ENCODE data around the gene INPP5A.

Gene INPP5A

GRCh38 chr10:132496360-132497062 is 41.1 kb upstream of the INPP5A start:
- H3K9ac ChIP-seq (ENCODE audit: low read depth, low read length): no peak overlapping the region
- H3K27me3 ChIP-seq (ENCODE audit: insufficient read depth, low read length): no peaks in the 10 kb centered on the region
- no peaks in the 10 kb centered on the region for H3K9me3 ChIP-seq (ENCODE audit: insufficient read depth, low read depth, low read length)
- no peak overlapping the region for H3K27ac ChIP-seq (ENCODE audit: low read depth, low read length)
- H3K36me3 ChIP-seq (ENCODE audit: insufficient read depth, low read length): no peaks in the 10 kb centered on the region
- 86% methylated on average over 13 of the region's 13 CpGs for WGBS
- H3K4me3 ChIP-seq (ENCODE audit: low read length): no peak overlapping the region
- H3K4me1 ChIP-seq (ENCODE audit: insufficient read depth, low read length): no peaks in the 10 kb centered on the region

- no peak overlapping the region for H3K4me3 ChIP-seq (ENCODE audit: low read length)
- H3K27ac ChIP-seq (ENCODE audit: low read depth, low read length): no peak overlapping the region
- 93% methylated on average over 30 of the region's 30 CpGs for WGBS
- no peaks in the 10 kb centered on the region for H3K9me3 ChIP-seq (ENCODE audit: insufficient read depth, low read depth, low read length)
- no peaks in the 10 kb centered on the region for H3K4me1 ChIP-seq (ENCODE audit: insufficient read depth, low read length)
- no peak overlapping the region for H3K9ac ChIP-seq (ENCODE audit: low read depth, low read length)
- H3K27me3 ChIP-seq (ENCODE audit: insufficient read depth, low read length): no peaks in the 10 kb centered on the region
- H3K36me3 ChIP-seq (ENCODE audit: insufficient read depth, low read length): no peaks in the 10 kb centered on the region
Observed at GRCh38 chr10:132497063-132497680, 40.4 kb upstream of the INPP5A start.

GRCh38 chr10:132497861-132498561 is 39.6 kb upstream of the INPP5A start:
- Histone ChIP-seq H3K9ac (ENCODE audit: low read depth, low read length) (no peak overlapping the region), H3K27ac (ENCODE audit: low read depth, low read length) (no peak overlapping the region), H3K27me3 (ENCODE audit: insufficient read depth, low read length) (no peaks in the 10 kb centered on the region), H3K4me3 (ENCODE audit: low read length) (no peak overlapping the region), H3K36me3 (ENCODE audit: insufficient read depth, low read length) (no peaks in the 10 kb centered on the region), H3K4me1 (ENCODE audit: insufficient read depth, low read length) (no peaks in the 10 kb centered on the region), H3K9me3 (ENCODE audit: insufficient read depth, low read depth, low read length) (no peaks in the 10 kb centered on the region)
- 93% methylated on average over 17 of the region's 17 CpGs for WGBS

- H3K27me3 ChIP-seq (ENCODE audit: insufficient read depth, low read length): no peaks in the 10 kb centered on the region
- no peak overlapping the region for H3K27ac ChIP-seq (ENCODE audit: low read depth, low read length)
- no peaks in the 10 kb centered on the region for H3K36me3 ChIP-seq (ENCODE audit: insufficient read depth, low read length)
- H3K9me3 ChIP-seq (ENCODE audit: insufficient read depth, low read depth, low read length): no peaks in the 10 kb centered on the region
- no peaks in the 10 kb centered on the region for H3K4me1 ChIP-seq (ENCODE audit: insufficient read depth, low read length)
- 92% methylated on average over 15 of the region's 15 CpGs for WGBS
- no peak overlapping the region for H3K9ac ChIP-seq (ENCODE audit: low read depth, low read length)
- no peak overlapping the region for H3K4me3 ChIP-seq (ENCODE audit: low read length)
Observed at GRCh38 chr10:132498562-132499366, 38.8 kb upstream of the INPP5A start.

GRCh38 chr10:132499367-132499685 is 38.3 kb upstream of the INPP5A start:
- H3K9me3 ChIP-seq (ENCODE audit: insufficient read depth, low read depth, low read length): no peaks in the 10 kb centered on the region
- WGBS: 92% methylated on average over 10 of the region's 10 CpGs
- H3K4me1 ChIP-seq (ENCODE audit: insufficient read depth, low read length): no peaks in the 10 kb centered on the region
- no peak overlapping the region for H3K4me3 ChIP-seq (ENCODE audit: low read length)
- H3K27me3 ChIP-seq (ENCODE audit: insufficient read depth, low read length): no peaks in the 10 kb centered on the region
- H3K27ac ChIP-seq (ENCODE audit: low read depth, low read length): no peak overlapping the region
- no peak overlapping the region for H3K9ac ChIP-seq (ENCODE audit: low read depth, low read length)
- no peaks in the 10 kb centered on the region for H3K36me3 ChIP-seq (ENCODE audit: insufficient read depth, low read length)

- Histone ChIP-seq H3K9ac (ENCODE audit: low read depth, low read length) (no peak overlapping the region), H3K36me3 (ENCODE audit: insufficient read depth, low read length) (no peaks in the 10 kb centered on the region), H3K4me3 (ENCODE audit: low read length) (no peak overlapping the region), H3K4me1 (ENCODE audit: insufficient read depth, low read length) (no peaks in the 10 kb centered on the region), H3K9me3 (ENCODE audit: insufficient read depth, low read depth, low read length) (no peaks in the 10 kb centered on the region), H3K27me3 (ENCODE audit: insufficient read depth, low read length) (no peaks in the 10 kb centered on the region), H3K27ac (ENCODE audit: low read depth, low read length) (no peak overlapping the region)
- WGBS: 93% methylated on average over 14 of the region's 14 CpGs
Observed at GRCh38 chr10:132500781-132501415, 36.7 kb upstream of the INPP5A start.

- H3K27ac ChIP-seq (ENCODE audit: low read depth, low read length): no peak overlapping the region
- no peak overlapping the region for H3K4me3 ChIP-seq (ENCODE audit: low read length)
- no peak overlapping the region for H3K9ac ChIP-seq (ENCODE audit: low read depth, low read length)
- H3K9me3 ChIP-seq (ENCODE audit: insufficient read depth, low read depth, low read length): no peaks in the 10 kb centered on the region
- no peaks in the 10 kb centered on the region for H3K27me3 ChIP-seq (ENCODE audit: insufficient read depth, low read length)
- H3K4me1 ChIP-seq (ENCODE audit: insufficient read depth, low read length): no peaks in the 10 kb centered on the region
- WGBS: 83% methylated on average over 32 of the region's 32 CpGs
- no peaks in the 10 kb centered on the region for H3K36me3 ChIP-seq (ENCODE audit: insufficient read depth, low read length)
Observed at GRCh38 chr10:132502544-132503300, 34.9 kb upstream of the INPP5A start.

GRCh38 chr10:132503581-132504421 is 33.8 kb upstream of the INPP5A start:
- Histone ChIP-seq H3K9me3 (ENCODE audit: insufficient read depth, low read depth, low read length) (no peaks in the 10 kb centered on the region), H3K27ac (ENCODE audit: low read depth, low read length) (no peak overlapping the region), H3K4me3 (ENCODE audit: low read length) (no peak overlapping the region), H3K36me3 (ENCODE audit: insufficient read depth, low read length) (no peaks in the 10 kb centered on the region), H3K9ac (ENCODE audit: low read depth, low read length) (no peak overlapping the region), H3K27me3 (ENCODE audit: insufficient read depth, low read length) (no peaks in the 10 kb centered on the region), H3K4me1 (ENCODE audit: insufficient read depth, low read length) (no peaks in the 10 kb centered on the region)
- 90% methylated on average over 15 of the region's 15 CpGs for WGBS

GRCh38 chr10:132504501-132505272 is 32.9 kb upstream of the INPP5A start:
- WGBS: 92% methylated on average over 14 of the region's 14 CpGs

More at GRCh38 chr10:132504501-132505272, 32.9 kb upstream of the INPP5A start:
- H3K4me1 ChIP-seq (ENCODE audit: insufficient read depth, low read length): no peaks in the 10 kb centered on the region
- H3K27me3 ChIP-seq (ENCODE audit: insufficient read depth, low read length): no peaks in the 10 kb centered on the region
- no peak overlapping the region for H3K4me3 ChIP-seq (ENCODE audit: low read length)
- no peak overlapping the region for H3K27ac ChIP-seq (ENCODE audit: low read depth, low read length)
- no peaks in the 10 kb centered on the region for H3K9me3 ChIP-seq (ENCODE audit: insufficient read depth, low read depth, low read length)
- H3K36me3 ChIP-seq (ENCODE audit: insufficient read depth, low read length): no peaks in the 10 kb centered on the region
- no peak overlapping the region for H3K9ac ChIP-seq (ENCODE audit: low read depth, low read length)

Data from HUES64 (cell line).